Measurements from ENCODE around the gene KCNC3. TPM values are rescaled to one million over a fixed set of nuclear protein-coding genes. Genes with fewer than 3 reads are reported as not detected.

KCNC3 gene
- total RNA-seq, 2 experiments from 2014 or later = 7.4 to 23.4 TPM

GRCh38 chr19:50300051-50300450, 29.1 kb downstream of the KCNC3 start:
- Histone ChIP-seq H3K79me2 (ENCODE audit: insufficient read depth, low read depth, low read length) (no peaks in the 10 kb centered on the region), H3K4me1 (ENCODE audit: insufficient read depth, low read length, poor library complexity, severe bottlenecking) (no peaks in the 10 kb centered on the region), H4K20me1 (ENCODE audit: insufficient read depth, low read length) (no peaks in the 10 kb centered on the region), H3K27ac (ENCODE audit: low read depth, low read length, poor library complexity, severe bottlenecking) (no peak overlapping the region), H3K4me3 (ENCODE audit: low read depth, low read length, poor library complexity, severe bottlenecking) (no peak overlapping the region), H2AFZ (ENCODE audit: low read length) (no peak overlapping the region), H3K9me2 (ENCODE audit: insufficient read depth, low read length) (no peaks in the 10 kb centered on the region), H3K4me2 (ENCODE audit: low read length) (no peak overlapping the region), H3K9me3 (ENCODE audit: low read length) (no peaks in the 10 kb centered on the region), H3K36me3 (ENCODE audit: insufficient read depth, low read length) (no peaks in the 10 kb centered on the region)
- DNase-seq (ENCODE audit: low spot score) = no peak
- TF ChIP-seq EZH2phosphoT487 (IDR thresholded peaks at IDR 0.05; ENCODE audit: borderline replicate concordance, low read depth, low read length) (no peak), CTCF (conservative IDR thresholded peaks at IDR 0.05; ENCODE audit: low read length) (no peak)
- CTCF ChIA-PET (ENCODE audit: unreplicated experiment) = no interaction called here
- intact Hi-C loops (cut with micrococcal nuclease; ENCODE audit: unreplicated experiment) = no loop called here
- no TSS peak for BruUV-seq (replicated peaks)
- POLR2A ChIA-PET = no interaction called here

- intact Hi-C loops (cut with micrococcal nuclease; ENCODE audit: unreplicated experiment) = no loop called here
- POLR2A ChIA-PET = no interaction called here
- no TSS peak for BruUV-seq (replicated peaks)
These were observed 35.7 kb downstream of the KCNC3 start for GRCh38 chr19:50293263-50294004.

More at GRCh38 chr19:50293263-50294004, 35.7 kb downstream of the KCNC3 start:
- DNase-seq (ENCODE audit: low spot score) = no peak
- CTCF ChIA-PET (ENCODE audit: unreplicated experiment) = no interaction called here
- Histone ChIP-seq H3K9me3 (ENCODE audit: low read length) (no peaks in the 10 kb centered on the region), H3K27ac (ENCODE audit: low read depth, low read length, poor library complexity, severe bottlenecking) (no peak overlapping the region), H4K20me1 (ENCODE audit: insufficient read depth, low read length) (no peaks in the 10 kb centered on the region), H3K9me2 (ENCODE audit: insufficient read depth, low read length) (no peaks in the 10 kb centered on the region), H3K4me1 (ENCODE audit: insufficient read depth, low read length, poor library complexity, severe bottlenecking) (no peaks in the 10 kb centered on the region), H3K4me3 (ENCODE audit: low read depth, low read length, poor library complexity, severe bottlenecking) (no peak overlapping the region), H3K79me2 (ENCODE audit: insufficient read depth, low read depth, low read length) (no peaks in the 10 kb centered on the region), H3K36me3 (ENCODE audit: insufficient read depth, low read length) (no peaks in the 10 kb centered on the region), H3K4me2 (ENCODE audit: low read length) (no peak overlapping the region), H2AFZ (ENCODE audit: low read length) (no peak overlapping the region)
- TF ChIP-seq EZH2phosphoT487 (IDR thresholded peaks at IDR 0.05; ENCODE audit: borderline replicate concordance, low read depth, low read length) (no peak), CTCF (conservative IDR thresholded peaks at IDR 0.05; ENCODE audit: low read length) (no peak)
